Measurements from ENCODE around the gene TM9SF3.
A peak's percentile ranks its signal among the peaks of the same experiment; 100 is the strongest.
"Not testable (repeated sequence)": the region's sequence is repeated elsewhere in the genome, so short reads cannot be mapped to it uniquely, and the experiment has no call there.

TM9SF3 gene

DNA sequence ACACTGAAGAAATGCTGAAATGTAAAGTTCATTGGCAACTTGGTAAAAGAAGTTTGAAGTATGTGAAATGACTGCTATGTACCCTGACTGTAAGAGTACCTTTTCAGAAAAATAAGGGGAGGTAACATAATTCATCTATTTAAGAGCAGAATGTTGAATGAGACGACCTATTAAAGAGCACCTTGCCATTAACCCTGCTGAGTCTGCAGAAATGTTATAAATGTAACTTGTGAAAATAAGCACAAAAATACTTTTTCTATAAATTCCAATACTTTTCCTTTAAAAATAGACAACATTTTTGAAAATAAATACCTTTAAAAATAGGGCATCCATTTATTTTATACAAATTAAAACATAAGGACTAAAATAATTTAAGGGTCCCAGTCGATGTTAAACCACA, 7.7 kb downstream of the TM9SF3 start:
- Histone ChIP-seq H3K27me3 (replicated peaks in 2 of 5; ENCODE audit: control insufficient read depth in 4 of 5, insufficient read depth in 5 of 5, low read length in 4 of 5) (no peaks in the 10 kb centered on the region), H3K4me1 (ENCODE audit: control extremely low read depth in 1 of 4, control insufficient read depth in 4 of 4, insufficient read depth in 4 of 4, low read length in 3 of 4) (peaks cover 0 to 8% (median 4%) of the 10 kb centered on the region in 4 experiments), H3K27ac (ENCODE audit: insufficient read depth in 1 of 2, low read depth in 1 of 2, low read length in 2 of 2, poor library complexity in 1 of 2, severe bottlenecking in 2 of 2) (no peak overlapping the region), H3K36me3 (ENCODE audit: control insufficient read depth in 4 of 4, insufficient read depth in 4 of 4, low read length in 3 of 4) (peaks cover 2 to 24% (median 6%) of the 10 kb centered on the region in 4 experiments), H3K4me3 (ENCODE audit: control insufficient read depth in 1 of 7, extremely low read depth in 1 of 7, insufficient read depth in 4 of 7, low read depth in 2 of 7, low read length in 6 of 7) (no peak overlapping the region), H3K9me3 (ENCODE audit: control extremely low read depth in 1 of 5, control insufficient read depth in 4 of 5, insufficient read depth in 2 of 5, low read depth in 1 of 5, low read length in 4 of 5) (no peaks in the 10 kb centered on the region)
- ChIA-PET CTCF (no interaction called here), POLR2A (no interaction called here)
- no CpG with 5 or more reads among the region's 2 CpGs for WGBS (ENCODE audit: insufficient coverage)
- no peak for DNase-seq

DNA sequence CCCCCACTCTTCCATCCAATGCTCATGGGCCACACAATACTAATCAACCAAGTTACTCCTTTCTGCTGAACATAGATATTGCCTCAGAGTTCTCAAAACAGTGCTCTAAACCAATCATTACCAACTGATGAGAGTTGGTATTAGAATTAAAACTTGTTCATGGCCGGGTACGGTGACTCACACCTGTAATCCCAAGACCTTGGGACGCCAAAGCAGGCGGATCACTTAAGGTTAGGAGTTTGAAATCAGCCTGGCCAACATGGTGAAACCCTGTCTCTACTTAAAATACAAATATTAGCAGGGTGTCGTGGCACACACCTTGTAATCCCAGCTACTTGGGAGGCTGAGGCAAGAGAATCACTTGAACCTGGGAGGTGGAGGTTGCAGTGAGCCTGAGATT, 8.2 kb downstream of the TM9SF3 start:
- ChIA-PET POLR2A (no interaction called here), CTCF (no interaction called here)
- 100% methylated on average over 3 of the region's 5 CpGs for WGBS (ENCODE audit: insufficient coverage)
- H3K27me3 ChIP-seq (replicated peaks in 2 of 5; ENCODE audit: control insufficient read depth in 4 of 5, insufficient read depth in 5 of 5, low read length in 4 of 5), result no peaks in the 10 kb centered on the region
- H3K27ac ChIP-seq (ENCODE audit: insufficient read depth in 1 of 2, low read depth in 1 of 2, low read length in 2 of 2, poor library complexity in 1 of 2, severe bottlenecking in 2 of 2), result no peak overlapping the region
- no peaks in the 10 kb centered on the region for H3K9me3 ChIP-seq (ENCODE audit: control extremely low read depth in 1 of 5, control insufficient read depth in 4 of 5, insufficient read depth in 2 of 5, low read depth in 1 of 5, low read length in 4 of 5)
- H3K36me3 ChIP-seq (ENCODE audit: control insufficient read depth in 4 of 4, insufficient read depth in 4 of 4, low read length in 3 of 4), result peaks cover 2 to 24% (median 6%) of the 10 kb centered on the region in 4 experiments
- H3K4me1 ChIP-seq (ENCODE audit: control extremely low read depth in 1 of 4, control insufficient read depth in 4 of 4, insufficient read depth in 4 of 4, low read length in 3 of 4), result peaks cover 0 to 8% (median 4%) of the 10 kb centered on the region in 4 experiments
- DNase-seq, result no peak
- no peak overlapping the region for H3K4me3 ChIP-seq (ENCODE audit: control insufficient read depth in 1 of 7, extremely low read depth in 1 of 7, insufficient read depth in 4 of 7, low read depth in 2 of 7, low read length in 6 of 7)

DNA sequence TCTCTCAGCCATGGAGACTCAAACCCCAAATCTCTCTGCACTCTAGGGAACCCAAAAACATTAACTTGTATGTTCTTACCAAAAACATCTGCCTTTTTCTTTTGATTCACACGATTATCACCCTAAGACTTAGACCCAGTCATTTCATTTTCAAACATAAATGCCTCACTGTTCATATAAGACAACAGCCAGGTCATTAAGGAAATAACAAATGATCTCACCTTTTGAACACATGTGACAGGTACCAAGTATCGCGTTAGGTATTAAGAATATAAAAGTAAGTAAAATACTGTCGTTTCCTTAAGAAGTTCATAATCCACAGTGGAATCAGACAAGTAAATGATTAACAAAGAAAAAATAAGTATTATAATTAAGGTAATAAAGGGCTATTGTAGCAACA, 8.8 kb downstream of the TM9SF3 start:
- WGBS (ENCODE audit: insufficient coverage), result 100% methylated on average over 1 of the region's 4 CpGs
- Histone ChIP-seq H3K27ac (ENCODE audit: insufficient read depth in 1 of 2, low read depth in 1 of 2, low read length in 2 of 2, poor library complexity in 1 of 2, severe bottlenecking in 2 of 2) (no peak overlapping the region), H3K4me3 (ENCODE audit: control insufficient read depth in 1 of 7, extremely low read depth in 1 of 7, insufficient read depth in 4 of 7, low read depth in 2 of 7, low read length in 6 of 7) (no peak overlapping the region), H3K4me1 (ENCODE audit: control extremely low read depth in 1 of 4, control insufficient read depth in 4 of 4, insufficient read depth in 4 of 4, low read length in 3 of 4) (peaks cover 0 to 8% (median 4%) of the 10 kb centered on the region in 4 experiments), H3K9me3 (ENCODE audit: control extremely low read depth in 1 of 5, control insufficient read depth in 4 of 5, insufficient read depth in 2 of 5, low read depth in 1 of 5, low read length in 4 of 5) (no peaks in the 10 kb centered on the region), H3K36me3 (ENCODE audit: control insufficient read depth in 4 of 4, insufficient read depth in 4 of 4, low read length in 3 of 4) (peaks cover 2 to 28% (median 8%) of the 10 kb centered on the region in 4 experiments), H3K27me3 (replicated peaks in 2 of 5; ENCODE audit: control insufficient read depth in 4 of 5, insufficient read depth in 5 of 5, low read length in 4 of 5) (no peaks in the 10 kb centered on the region)
- POLR2A ChIA-PET, result no interaction called here
- CTCF ChIA-PET, result interaction anchor here (2.4 kb wide), 1 partner anchor 62 kb away, joined by 5 read pairs; no protein-coding TSS in a partner anchor
- no peak for DNase-seq

DNA sequence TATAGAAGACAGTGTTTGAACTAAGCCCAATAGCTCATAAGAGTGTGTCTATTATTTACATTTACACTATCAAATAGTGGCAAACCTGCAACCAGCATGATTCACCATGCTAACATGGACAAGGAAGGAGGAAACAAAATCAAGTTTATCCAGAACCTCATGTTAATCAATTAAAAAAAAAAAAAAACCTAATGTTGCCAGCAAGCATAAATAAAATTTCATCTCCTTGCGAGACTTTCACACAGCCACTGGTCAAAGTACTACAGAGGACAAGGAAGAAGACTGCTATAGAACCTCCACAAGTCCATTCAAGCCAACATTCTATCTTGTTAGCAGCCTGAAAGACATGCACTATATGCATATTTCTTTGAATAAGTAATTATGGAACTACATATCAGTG, 9.7 kb downstream of the TM9SF3 start:
- peaks cover 2 to 28% (median 10%) of the 10 kb centered on the region in 4 experiments for H3K36me3 ChIP-seq (ENCODE audit: control insufficient read depth in 4 of 4, insufficient read depth in 4 of 4, low read length in 3 of 4)
- DNase-seq, result no peak
- no peaks in the 10 kb centered on the region for H3K9me3 ChIP-seq (ENCODE audit: control extremely low read depth in 1 of 5, control insufficient read depth in 4 of 5, insufficient read depth in 2 of 5, low read depth in 1 of 5, low read length in 4 of 5)
- H3K27me3 ChIP-seq (replicated peaks in 2 of 5; ENCODE audit: control insufficient read depth in 4 of 5, insufficient read depth in 5 of 5, low read length in 4 of 5), result no peaks in the 10 kb centered on the region
- H3K27ac ChIP-seq (ENCODE audit: insufficient read depth in 1 of 2, low read depth in 1 of 2, low read length in 2 of 2, poor library complexity in 1 of 2, severe bottlenecking in 2 of 2), result no peak overlapping the region
- peaks cover 0 to 8% (median 4%) of the 10 kb centered on the region in 4 experiments for H3K4me1 ChIP-seq (ENCODE audit: control extremely low read depth in 1 of 4, control insufficient read depth in 4 of 4, insufficient read depth in 4 of 4, low read length in 3 of 4)
- POLR2A ChIA-PET, result no interaction called here
- CTCF ChIA-PET, result interaction anchor here (2.4 kb wide), 1 partner anchor 63 kb away, joined by 5 read pairs; no protein-coding TSS in a partner anchor
- H3K4me3 ChIP-seq (ENCODE audit: control insufficient read depth in 1 of 7, extremely low read depth in 1 of 7, insufficient read depth in 4 of 7, low read depth in 2 of 7, low read length in 6 of 7), result no peak overlapping the region
- WGBS (ENCODE audit: insufficient coverage), result no CpG with 5 or more reads among the region's 1 CpG

DNA sequence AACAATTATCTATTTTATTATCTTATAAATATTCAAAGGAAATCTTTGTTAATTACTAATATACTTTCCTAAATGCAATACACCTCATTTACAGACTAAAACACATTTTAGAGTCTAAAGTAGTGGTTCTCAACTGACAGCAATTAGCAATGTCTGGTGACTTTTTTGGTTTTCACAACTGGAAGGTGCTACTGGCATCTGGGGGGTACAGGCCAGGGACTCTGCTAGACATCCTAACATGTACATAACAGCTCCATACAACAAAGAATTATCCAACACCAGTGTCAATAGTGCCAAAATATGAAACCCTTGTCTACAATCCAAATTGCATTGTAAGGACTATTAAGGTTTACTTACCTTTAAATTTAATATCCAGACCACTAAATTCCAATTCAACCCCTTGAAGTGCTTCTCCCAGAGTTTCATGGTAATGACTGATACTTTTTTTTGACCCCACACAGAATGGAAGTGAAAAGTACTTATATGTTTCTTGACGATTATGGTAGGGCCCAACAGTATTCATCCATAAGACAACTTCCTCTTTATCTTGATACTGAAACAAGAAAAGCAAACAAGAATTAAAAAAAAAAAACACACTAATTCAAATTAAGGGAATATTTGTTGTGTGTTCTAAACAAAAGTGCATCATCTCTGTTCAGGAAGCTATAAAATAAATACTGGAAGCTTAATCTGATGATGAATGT, 10.4 kb downstream of the TM9SF3 start:
- CTCF ChIA-PET, result interaction anchor here (1.1 to 2.4 kb wide), 2 partner anchors 9 to 64 kb away, joined by 3 to 5 read pairs; no protein-coding TSS in a partner anchor

DNA sequence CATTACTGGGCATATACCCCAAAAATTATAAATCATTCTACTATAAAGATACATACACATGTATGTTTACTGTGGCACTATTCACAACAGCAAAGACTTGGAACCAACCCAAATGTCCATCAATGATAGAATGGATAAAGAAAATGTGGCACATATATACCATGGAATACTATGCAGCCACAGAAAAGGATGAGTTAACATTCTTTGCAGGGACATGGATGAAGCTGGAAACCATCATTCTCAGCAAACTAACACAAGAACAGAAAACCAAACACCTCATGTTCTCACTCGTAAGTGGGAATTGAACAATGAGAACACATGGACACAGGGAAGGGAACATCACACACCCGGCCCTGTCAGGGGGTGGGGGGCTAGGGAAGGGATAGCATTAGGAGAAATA, 12.2 kb downstream of the TM9SF3 start:
- H3K27ac ChIP-seq (ENCODE audit: insufficient read depth in 1 of 2, low read depth in 1 of 2, low read length in 2 of 2, poor library complexity in 1 of 2, severe bottlenecking in 2 of 2); H3K4me3 ChIP-seq (ENCODE audit: control insufficient read depth in 1 of 7, extremely low read depth in 1 of 7, insufficient read depth in 4 of 7, low read depth in 2 of 7, low read length in 6 of 7); H3K4me1 ChIP-seq (ENCODE audit: control extremely low read depth in 1 of 4, control insufficient read depth in 4 of 4, insufficient read depth in 4 of 4, low read length in 3 of 4); POLR2A ChIA-PET; H3K27me3 ChIP-seq (replicated peaks in 2 of 5; ENCODE audit: control insufficient read depth in 4 of 5, insufficient read depth in 5 of 5, low read length in 4 of 5); H3K9me3 ChIP-seq (ENCODE audit: control extremely low read depth in 1 of 5, control insufficient read depth in 4 of 5, insufficient read depth in 2 of 5, low read depth in 1 of 5, low read length in 4 of 5); DNase-seq: not testable (repeated sequence)
- CTCF ChIA-PET, result interaction anchor here (1.4 kb wide), 1 partner anchor 13 kb away, joined by 3 read pairs; no protein-coding TSS in a partner anchor
- peaks cover 4 to 28% (median 16%) of the 10 kb centered on the region in 4 experiments for H3K36me3 ChIP-seq (ENCODE audit: control insufficient read depth in 4 of 4, insufficient read depth in 4 of 4, low read length in 3 of 4)
- 100% methylated on average over 2 of the region's 2 CpGs for WGBS (ENCODE audit: insufficient coverage)

More for the DNA sequence above, 10.4 kb downstream of the TM9SF3 start:
- no CpG with 5 or more reads among the region's 1 CpG for whole genome bisulfite sequencing (ENCODE audit: insufficient coverage)
- H3K27me3 ChIP-seq (replicated peaks in 2 of 5; ENCODE audit: control insufficient read depth in 4 of 5, insufficient read depth in 5 of 5, low read length in 4 of 5), result no peaks in the 10 kb centered on the region
- peak in 2 of 3 donors; percentile 51 to 60 for DNase-seq
- H3K9me3 ChIP-seq (ENCODE audit: control extremely low read depth in 1 of 5, control insufficient read depth in 4 of 5, insufficient read depth in 2 of 5, low read depth in 1 of 5, low read length in 4 of 5), result no peaks in the 10 kb centered on the region
- no peak overlapping the region for H3K27ac ChIP-seq (ENCODE audit: insufficient read depth in 1 of 2, low read depth in 1 of 2, low read length in 2 of 2, poor library complexity in 1 of 2, severe bottlenecking in 2 of 2)
- peaks cover 2 to 31% (median 10%) of the 10 kb centered on the region in 4 experiments for H3K36me3 ChIP-seq (ENCODE audit: control insufficient read depth in 4 of 4, insufficient read depth in 4 of 4, low read length in 3 of 4)
- H3K4me3 ChIP-seq (ENCODE audit: control insufficient read depth in 1 of 7, extremely low read depth in 1 of 7, insufficient read depth in 4 of 7, low read depth in 2 of 7, low read length in 6 of 7), result no peak overlapping the region
- POLR2A ChIA-PET, result no interaction called here
- peaks cover 0 to 8% (median 4%) of the 10 kb centered on the region in 4 experiments for H3K4me1 ChIP-seq (ENCODE audit: control extremely low read depth in 1 of 4, control insufficient read depth in 4 of 4, insufficient read depth in 4 of 4, low read length in 3 of 4)

DNA sequence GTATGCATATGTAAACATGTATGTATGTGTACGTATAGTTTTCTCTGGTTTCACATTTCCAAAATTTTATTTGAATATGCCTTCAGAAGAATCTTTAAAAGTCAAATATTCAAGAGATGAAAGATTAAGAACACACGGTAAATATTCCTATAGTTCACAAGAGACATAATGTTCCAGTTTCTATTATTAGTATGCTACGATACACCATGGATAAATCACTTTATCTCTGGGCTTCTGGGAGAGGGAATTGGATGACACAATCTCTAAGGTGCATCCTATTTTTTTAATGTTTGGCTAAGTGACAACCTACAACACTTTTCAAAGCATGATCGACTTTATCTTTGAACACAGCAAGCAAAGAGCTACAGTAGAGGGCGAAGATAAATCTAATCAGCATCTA, 13.8 kb downstream of the TM9SF3 start:
- ChIA-PET POLR2A (no interaction called here), CTCF (no interaction called here)
- Histone ChIP-seq H3K27ac (ENCODE audit: insufficient read depth in 1 of 2, low read depth in 1 of 2, low read length in 2 of 2, poor library complexity in 1 of 2, severe bottlenecking in 2 of 2) (no peak overlapping the region), H3K4me3 (ENCODE audit: control insufficient read depth in 1 of 7, extremely low read depth in 1 of 7, insufficient read depth in 4 of 7, low read depth in 2 of 7, low read length in 6 of 7) (no peak overlapping the region), H3K27me3 (replicated peaks in 2 of 5; ENCODE audit: control insufficient read depth in 4 of 5, insufficient read depth in 5 of 5, low read length in 4 of 5) (no peaks in the 10 kb centered on the region), H3K9me3 (ENCODE audit: control extremely low read depth in 1 of 5, control insufficient read depth in 4 of 5, insufficient read depth in 2 of 5, low read depth in 1 of 5, low read length in 4 of 5) (no peaks in the 10 kb centered on the region), H3K4me1 (ENCODE audit: control extremely low read depth in 1 of 4, control insufficient read depth in 4 of 4, insufficient read depth in 4 of 4, low read length in 3 of 4) (peaks cover 0 to 8% (median 4%) of the 10 kb centered on the region in 4 experiments), H3K36me3 (ENCODE audit: control insufficient read depth in 4 of 4, insufficient read depth in 4 of 4, low read length in 3 of 4) (peaks cover 4 to 33% (median 17%) of the 10 kb centered on the region in 4 experiments)
- 100% methylated on average over 1 of the region's 5 CpGs for WGBS (ENCODE audit: insufficient coverage)
- no peak for DNase-seq
